Mesendoderm (in vitro differentiated cells): ENCODE measurements around the gene SLC26A1.

ENCODE experiments used
- DNase-seq: peaks from one replicate; pipeline ENCODE4 v3.0.0; 2013
- H2AK5ac ChIP-seq: 2 replicates; pipeline ENCODE4 v1.6.1; 2013; ENCODE audit warnings: low read length, inconsistent platforms
- H2BK120ac ChIP-seq: 2 replicates; pipeline ENCODE4 v1.6.1; 2013; ENCODE audit warnings: low read depth, mild to moderate bottlenecking, low read length, moderate library complexity, mixed read lengths
- H2BK15ac ChIP-seq: replicated peaks from 2 replicates; pipeline ENCODE4 v1.6.1; 2013; ENCODE audit warnings: low read depth, mild to moderate bottlenecking, moderate library complexity
- H2BK5ac ChIP-seq: 2 replicates; pipeline ENCODE4 v1.6.1; 2013; ENCODE audit warnings: low read length, inconsistent platforms
- H3K18ac ChIP-seq: 2 replicates; pipeline ENCODE4 v1.6.1; 2013; ENCODE audit warnings: mild to moderate bottlenecking, low read length, mixed read lengths
- H3K23ac ChIP-seq: one replicate; pipeline ENCODE4 v1.6.1; 2013; ENCODE audit warnings: low read length
- H3K27ac ChIP-seq: 2 replicates; pipeline ENCODE4 v1.5.1; 2013; ENCODE audit warnings: low read depth, mild to moderate bottlenecking, inconsistent platforms, low read length, moderate library complexity
- H3K27me3 ChIP-seq: 2 replicates; pipeline ENCODE4 v1.6.1; 2013; ENCODE audit warnings: low read length, control low read depth, mild to moderate bottlenecking, inconsistent platforms; ENCODE audit not compliant: insufficient read depth, poor library complexity
- H3K36me3 ChIP-seq: 2 replicates; pipeline ENCODE4 v1.6.1; 2013; ENCODE audit warnings: low read length, inconsistent platforms; ENCODE audit not compliant: control insufficient read depth, insufficient read depth
- H3K4ac ChIP-seq: one replicate; pipeline ENCODE4 v1.6.1; 2013; ENCODE audit warnings: low read depth, mild to moderate bottlenecking, low read length, moderate library complexity
- H3K4me1 ChIP-seq: 2 replicates; pipeline ENCODE4 v1.6.1; 2013; ENCODE audit warnings: low read depth, low read length, inconsistent platforms; ENCODE audit not compliant: control insufficient read depth
- H3K4me2 ChIP-seq: 2 replicates; pipeline ENCODE4 v1.6.1; 2013; ENCODE audit warnings: low read length
- H3K4me3 ChIP-seq: 2 replicates; pipeline ENCODE4 v1.5.1; 2013; ENCODE audit warnings: mild to moderate bottlenecking, low read length
- H3K56ac ChIP-seq: one replicate; pipeline ENCODE4 v1.6.1; 2013; ENCODE audit warnings: low read length
- H3K79me1 ChIP-seq: 2 replicates; pipeline ENCODE4 v1.6.1; 2013; ENCODE audit warnings: low read length, inconsistent platforms
- H3K79me2 ChIP-seq: 2 replicates; pipeline ENCODE4 v1.6.1; 2013; ENCODE audit warnings: mild to moderate bottlenecking, low read length; ENCODE audit not compliant: control insufficient read depth, insufficient read depth
- H3K9ac ChIP-seq: 2 replicates; pipeline ENCODE4 v1.6.1; 2013; ENCODE audit warnings: low read length, inconsistent platforms
- H4K5ac ChIP-seq: one replicate; pipeline ENCODE4 v1.6.1; 2013; ENCODE audit warnings: low read length
- H4K8ac ChIP-seq: one replicate; pipeline ENCODE4 v1.6.1; 2013; ENCODE audit warnings: low read depth, mild to moderate bottlenecking, control low read depth, low read length, moderate library complexity
- WGBS: extraction: QIAGEN DNeasy Blood & Tissue Kit; methylation state at CpG from one replicate; pipeline ENCODE4 v1.1.7; 2013; ENCODE audit warnings: low lambda C conversion rate, missing lambda C conversion rate; ENCODE audit not compliant: insufficient coverage; ENCODE audit errors: extremely low coverage; 5-methylcytosine and 5-hydroxymethylcytosine counted together

SLC26A1 gene

DNA sequence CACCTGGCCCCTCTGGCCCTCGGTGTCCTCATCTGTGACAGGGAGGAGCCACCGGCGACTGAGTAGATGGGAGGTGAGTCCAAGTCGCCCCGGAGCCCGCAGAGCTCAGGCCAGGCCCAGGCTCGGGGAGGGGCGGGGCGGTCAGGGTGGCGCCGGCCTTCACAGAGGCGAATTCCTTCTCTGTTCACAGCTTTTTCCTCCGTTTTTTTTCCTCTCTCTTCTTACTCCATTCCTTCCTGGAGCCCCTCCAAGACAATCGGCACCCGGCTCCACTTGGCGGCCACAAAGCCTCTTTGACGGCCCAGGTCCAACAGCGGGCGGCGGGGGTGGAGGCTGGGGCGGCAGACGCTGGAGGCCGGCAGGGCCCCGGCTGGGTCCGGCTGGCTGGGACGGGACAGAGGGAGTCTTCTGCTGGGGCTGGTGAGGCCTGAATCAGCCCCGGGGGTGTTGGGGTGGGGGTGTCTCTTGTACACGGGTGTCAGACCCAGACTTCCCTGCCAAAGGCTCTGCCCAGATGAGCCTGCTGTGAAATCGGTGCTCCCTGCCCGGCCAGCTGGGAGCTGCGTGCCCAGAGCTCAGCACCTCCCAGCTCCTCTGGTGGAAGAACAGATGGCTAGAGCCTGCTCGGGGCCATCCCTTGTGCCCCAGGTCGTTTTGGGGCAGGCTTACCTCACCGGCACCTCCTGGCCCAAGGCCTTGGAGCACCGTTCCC lies 40.8 kb upstream of the SLC26A1 start:
- H2BK120ac ChIP-seq, result no peak overlapping the region
- H2BK15ac ChIP-seq, result no peak overlapping the region
- no peak overlapping the region for H3K4me3 ChIP-seq
- no peaks in the 10 kb centered on the region for H3K79me1 ChIP-seq
- no peaks in the 10 kb centered on the region for H3K4me1 ChIP-seq
- H2AK5ac ChIP-seq, result no peak overlapping the region
- no peak overlapping the region for H3K9ac ChIP-seq
- no peaks in the 10 kb centered on the region for H3K36me3 ChIP-seq
- H4K5ac ChIP-seq, result no peak overlapping the region
- H3K27me3 ChIP-seq, result no peaks in the 10 kb centered on the region
- no peaks in the 10 kb centered on the region for H3K79me2 ChIP-seq
- H3K4me2 ChIP-seq, result no peak overlapping the region
- no peak overlapping the region for H3K4ac ChIP-seq
- no peak overlapping the region for H3K27ac ChIP-seq
- no peak overlapping the region for H3K18ac ChIP-seq
- no peak overlapping the region for H3K23ac ChIP-seq
- no CpG with 5 or more reads among the region's 35 CpGs for WGBS
- H3K56ac ChIP-seq, result no peak overlapping the region
- no peak overlapping the region for H2BK5ac ChIP-seq
- DNase-seq, result no peak
- H4K8ac ChIP-seq, result no peak overlapping the region

DNA sequence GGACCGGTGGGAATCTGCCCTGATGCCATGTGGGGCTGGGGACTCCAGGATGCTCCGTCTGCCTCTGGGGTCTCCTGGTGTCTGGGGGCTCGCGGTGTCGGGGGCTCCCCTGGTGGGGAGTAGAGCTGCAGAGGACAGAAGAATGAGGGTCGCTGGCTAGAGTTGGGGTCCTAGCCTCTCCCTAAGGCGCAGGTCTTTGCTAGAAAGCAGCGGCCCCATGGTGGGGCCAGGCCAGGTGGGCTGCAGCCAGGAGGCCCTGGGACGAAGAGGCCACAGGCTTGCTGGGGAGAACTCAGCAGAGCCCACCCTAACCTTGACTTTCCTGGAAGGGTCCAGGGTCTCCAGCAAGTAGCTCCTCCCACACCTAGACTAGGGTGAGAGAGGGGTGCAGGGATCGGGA lies 39.7 kb upstream of the SLC26A1 start:
- no peak overlapping the region for H3K56ac ChIP-seq
- WGBS, result no CpG with 5 or more reads among the region's 10 CpGs
- no peak overlapping the region for H4K8ac ChIP-seq
- H3K79me2 ChIP-seq, result no peaks in the 10 kb centered on the region
- no peaks in the 10 kb centered on the region for H3K36me3 ChIP-seq
- no peak overlapping the region for H2BK15ac ChIP-seq
- DNase-seq, result no peak
- no peak overlapping the region for H3K4me2 ChIP-seq
- H4K5ac ChIP-seq, result no peak overlapping the region
- no peak overlapping the region for H3K18ac ChIP-seq
- no peak overlapping the region for H2BK120ac ChIP-seq
- no peak overlapping the region for H3K9ac ChIP-seq
- H3K4me1 ChIP-seq, result no peaks in the 10 kb centered on the region
- H3K27me3 ChIP-seq, result no peaks in the 10 kb centered on the region
- H3K4me3 ChIP-seq, result no peak overlapping the region
- no peak overlapping the region for H3K23ac ChIP-seq
- H3K4ac ChIP-seq, result no peak overlapping the region
- H2BK5ac ChIP-seq, result no peak overlapping the region
- no peaks in the 10 kb centered on the region for H3K79me1 ChIP-seq
- no peak overlapping the region for H3K27ac ChIP-seq
- no peak overlapping the region for H2AK5ac ChIP-seq

DNA sequence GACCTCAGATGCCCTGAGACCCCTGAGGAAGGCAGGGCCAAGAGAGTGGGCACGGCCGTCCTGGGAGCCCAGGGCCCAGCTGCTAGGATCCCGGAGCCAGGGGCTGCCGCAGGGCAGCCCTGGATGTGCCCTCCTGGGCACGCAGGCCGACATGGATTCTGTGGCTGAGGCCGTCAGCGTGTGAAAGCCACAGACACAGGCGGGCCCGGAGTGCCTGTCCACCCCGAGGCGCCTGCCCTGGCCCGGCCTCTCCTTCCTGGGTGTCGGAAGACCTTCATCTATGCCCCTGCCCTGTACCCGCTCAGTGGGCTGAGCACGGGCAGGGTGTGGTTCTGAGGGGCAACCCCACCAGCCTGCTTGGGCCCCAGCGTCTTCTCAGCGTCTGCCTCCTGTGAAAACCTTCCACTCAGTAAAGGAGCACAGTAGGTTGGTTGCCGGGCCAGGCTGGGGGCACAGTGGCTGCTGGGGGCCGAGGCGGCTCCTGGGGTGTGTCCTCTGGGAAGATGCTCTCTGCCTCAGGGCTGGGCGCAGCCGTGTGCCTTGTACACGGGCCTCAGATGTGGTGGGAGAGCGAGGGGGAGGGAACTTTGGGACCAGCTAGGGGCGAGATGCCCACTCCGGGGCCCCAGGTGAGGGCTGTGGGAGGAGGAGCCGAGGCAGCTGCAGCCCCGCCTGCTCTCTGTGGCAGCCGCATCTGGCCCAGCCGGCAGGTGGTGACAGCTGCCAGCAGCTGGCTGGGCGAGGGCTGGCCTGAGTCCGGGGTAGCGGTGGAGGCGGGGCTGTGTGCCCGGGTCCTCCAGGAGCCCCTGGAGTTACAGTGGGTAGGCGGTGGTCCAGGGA lies 39.0 kb upstream of the SLC26A1 start:
- H3K4me1 ChIP-seq, result no peaks in the 10 kb centered on the region
- no peak for DNase-seq
- no peak overlapping the region for H4K8ac ChIP-seq
- H3K27ac ChIP-seq, result no peak overlapping the region
- H3K4me3 ChIP-seq, result no peak overlapping the region
- no peak overlapping the region for H2BK15ac ChIP-seq
- H3K27me3 ChIP-seq, result no peaks in the 10 kb centered on the region
- no peak overlapping the region for H4K5ac ChIP-seq
- H3K18ac ChIP-seq, result no peak overlapping the region
- H3K79me1 ChIP-seq, result no peaks in the 10 kb centered on the region
- H3K4ac ChIP-seq, result no peak overlapping the region
- H2BK5ac ChIP-seq, result no peak overlapping the region
- no peak overlapping the region for H2BK120ac ChIP-seq
- H3K23ac ChIP-seq, result no peak overlapping the region
- H3K79me2 ChIP-seq, result no peaks in the 10 kb centered on the region
- H3K56ac ChIP-seq, result no peak overlapping the region
- H3K9ac ChIP-seq, result no peak overlapping the region
- WGBS, result no CpG with 5 or more reads among the region's 37 CpGs
- no peaks in the 10 kb centered on the region for H3K36me3 ChIP-seq
- H2AK5ac ChIP-seq, result no peak overlapping the region
- no peak overlapping the region for H3K4me2 ChIP-seq

DNA sequence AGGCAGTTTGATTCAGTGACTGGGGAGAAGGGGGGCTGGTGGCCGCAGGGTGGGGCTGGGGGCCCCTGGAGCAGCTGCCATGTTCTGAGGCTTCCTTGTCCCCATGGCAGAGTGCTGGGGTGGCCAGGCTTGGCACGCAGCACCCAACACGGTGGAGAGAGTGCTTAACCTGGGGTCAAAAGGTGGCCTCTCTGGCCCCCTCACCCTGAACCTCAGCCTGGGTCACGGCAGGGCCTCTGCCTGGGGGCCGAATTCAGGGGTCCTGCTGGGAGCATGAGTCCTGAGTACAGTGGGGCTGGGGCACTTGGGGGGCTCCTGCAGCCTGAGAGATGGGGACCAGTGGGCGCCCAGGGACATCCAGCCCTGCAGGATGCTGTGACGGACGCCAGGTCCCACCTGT lies 38.1 kb upstream of the SLC26A1 start:
- H3K4me1 ChIP-seq, result no peaks in the 10 kb centered on the region
- H3K23ac ChIP-seq, result no peak overlapping the region
- no peak overlapping the region for H3K4me3 ChIP-seq
- no peak overlapping the region for H3K9ac ChIP-seq
- H4K5ac ChIP-seq, result no peak overlapping the region
- H3K79me2 ChIP-seq, result no peaks in the 10 kb centered on the region
- no peak overlapping the region for H3K18ac ChIP-seq
- no peaks in the 10 kb centered on the region for H3K27me3 ChIP-seq
- no peak overlapping the region for H3K4ac ChIP-seq
- no peak overlapping the region for H3K56ac ChIP-seq
- no peak overlapping the region for H4K8ac ChIP-seq
- H3K36me3 ChIP-seq, result no peaks in the 10 kb centered on the region
- H2BK15ac ChIP-seq, result no peak overlapping the region
- no peaks in the 10 kb centered on the region for H3K79me1 ChIP-seq
- no CpG with 5 or more reads among the region's 8 CpGs for WGBS
- H2AK5ac ChIP-seq, result no peak overlapping the region
- H2BK120ac ChIP-seq, result no peak overlapping the region
- no peak overlapping the region for H2BK5ac ChIP-seq
- no peak overlapping the region for H3K4me2 ChIP-seq
- DNase-seq, result no peak
- no peak overlapping the region for H3K27ac ChIP-seq

DNA sequence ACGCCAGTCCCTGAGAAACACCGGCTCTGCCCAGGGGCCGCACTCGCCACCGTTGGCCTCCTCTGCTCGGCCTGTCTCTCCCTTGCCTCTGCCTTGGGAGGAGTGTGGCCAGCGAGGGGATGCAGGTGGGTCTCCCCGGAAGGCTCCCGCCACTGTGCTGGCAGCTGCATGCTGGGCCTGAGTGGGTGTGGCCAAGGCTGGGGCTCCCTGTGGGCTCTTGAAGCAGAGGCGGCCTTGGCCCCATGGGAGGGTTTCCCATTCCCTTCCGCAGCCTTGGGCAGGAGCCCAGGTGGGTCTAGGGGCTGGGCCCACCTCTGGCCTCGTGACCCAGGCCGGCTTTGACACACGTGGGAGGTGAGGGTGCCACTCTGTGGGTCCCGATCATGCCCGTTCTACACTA lies 37.4 kb upstream of the SLC26A1 start:
- Histone ChIP-seq H2AK5ac (no peak overlapping the region), H2BK15ac (no peak overlapping the region), H3K18ac (no peak overlapping the region), H4K5ac (no peak overlapping the region), H3K4ac (no peak overlapping the region), H3K36me3 (peaks cover 4% of the 10 kb centered on the region), H3K27ac (no peak overlapping the region), H3K9ac (no peak overlapping the region), H3K27me3 (no peaks in the 10 kb centered on the region), H2BK120ac (no peak overlapping the region), H3K4me2 (no peak overlapping the region), H3K23ac (no peak overlapping the region), H3K79me2 (no peaks in the 10 kb centered on the region), H3K56ac (no peak overlapping the region), H2BK5ac (no peak overlapping the region), H4K8ac (no peak overlapping the region), H3K79me1 (no peaks in the 10 kb centered on the region), H3K4me1 (no peaks in the 10 kb centered on the region), H3K4me3 (no peak overlapping the region)
- no CpG with 5 or more reads among the region's 16 CpGs for WGBS
- DNase-seq, result no peak
